Panc1 (cell line): Measurements from ENCODE around the gene ELOVL2. TPM values are rescaled to one million over a fixed set of nuclear protein-coding genes. Genes with fewer than 3 reads are reported as not detected.

Experiments used
- ATAC-seq: fragments of 200-7000 bp; cut with Tn5 transposase; 2 replicates; pipeline ENCODE4 v1.9.1; 2020; ENCODE audit warnings: mild to moderate bottlenecking, moderate library complexity
- BruUV-seq: library from RNA; stranded (reverse); fragments of 400-500 nt; replicated peaks from 2 replicates; lab custom pipeline; 2021; lab: Mats Ljungman, UMichigan
- CTCF ChIA-PET: fragments of 300-600 bp; sonication (Branson Sonifier 250); formaldehyde crosslinking; loops from one replicate; lab custom pipeline; 2022; ENCODE audit warnings: antibody characterized with exemption; lab: Charles Lee
- POLR2A ChIA-PET: fragments of 300-600 bp; sonication (Branson Sonifier 250); formaldehyde crosslinking; loops from one replicate; lab custom pipeline; 2022; ENCODE audit warnings: antibody characterized with exemption; lab: Charles Lee
- DNase-seq: peaks from one replicate; pipeline ENCODE4 v3.0.0-alpha.2; 2010; ENCODE audit warnings: low read depth, low spot score
- H3K27ac ChIP-seq: 2 replicates; pipeline ENCODE4 v1.5.1; 2011; ENCODE audit warnings: mild to moderate bottlenecking, low read length, inconsistent platforms
- H3K27me3 ChIP-seq: fragments of 200-500 bp; sonication (Bioruptor generic); 2 replicates; pipeline ENCODE4 v1.6.0; 2014; ENCODE audit warnings: low read length, inconsistent platforms; ENCODE audit not compliant: control insufficient read depth, insufficient read depth
- H3K36me3 ChIP-seq: fragments of 200-500 bp; sonication (Bioruptor generic); 2 replicates; pipeline ENCODE4 v1.5.1; 2014; ENCODE audit warnings: inconsistent platforms, mild to moderate bottlenecking, low read length, moderate library complexity; ENCODE audit not compliant: control insufficient read depth, insufficient read depth
- H3K4me1 ChIP-seq: 2 replicates; pipeline ENCODE4 v1.5.1; 2011; ENCODE audit warnings: inconsistent platforms, mild to moderate bottlenecking, low read length, moderate library complexity; ENCODE audit not compliant: control insufficient read depth, insufficient read depth
- H3K4me3 ChIP-seq, 2 experiments: 2 replicates each; pipeline ENCODE4 v1.5.1; 2011 to 2012; ENCODE audit warnings: low read depth in 2 of 2, low read length in 2 of 2, mild to moderate bottlenecking in 2 of 2, inconsistent platforms in 1 of 2, moderate library complexity in 1 of 2
- H3K9me3 ChIP-seq: fragments of 200-500 bp; sonication (Bioruptor generic); 2 replicates; pipeline ENCODE4 v1.5.1; 2014; ENCODE audit warnings: low read depth, mild to moderate bottlenecking, inconsistent platforms, low read length, moderate library complexity; ENCODE audit not compliant: control insufficient read depth, insufficient read depth
- POLR2AphosphoS5 ChIP-seq: IDR thresholded peaks from 2 replicates; pipeline ENCODE4 v1.6.1; 2012; ENCODE audit warnings: mild to moderate bottlenecking, low read depth, low read length, moderate library complexity
- SIN3A ChIP-seq: IDR thresholded peaks from 2 replicates; pipeline ENCODE4 v1.6.1; 2012; ENCODE audit warnings: low read depth, mild to moderate bottlenecking, low read length, moderate library complexity, borderline replicate concordance; ENCODE audit not compliant: insufficient read depth
- TCF7L2 ChIP-seq: IDR thresholded peaks from 2 replicates; pipeline ENCODE4 v1.6.1; 2011; ENCODE audit warnings: mild to moderate bottlenecking, low read depth, low read length, inconsistent platforms
- in situ Hi-C: cut with HindIII; loops from 2 replicates; pipeline ENCODE4 v1.10.0; 2016; ENCODE audit warnings: low sequenced_read_pairs, low pct_unique_long_range_greater_than_20kb
- intact Hi-C: fragments of 100-400 bp; cut with micrococcal nuclease; formaldehyde crosslinking; loops from one replicate; pipeline ENCODE4 v1.10.0; 2022; ENCODE audit not compliant: unreplicated experiment
- total RNA-seq: library from RNA; stranded (reverse); gene quantifications from one replicate; pipeline ENCODE4 v1.2.1, GENCODE V29; 2021; ENCODE audit not compliant: unreplicated experiment
- TF ChIP-seq, protein P1 (sequence below), 2 experiments: IDR thresholded peaks; 2 replicates each; pipeline ENCODE4 v1.6.1; 2011 to 2012; ENCODE audit warnings: low read depth in 2 of 2, control low read depth in 1 of 2, low read length in 1 of 2, mild to moderate bottlenecking in 1 of 2, moderate library complexity in 1 of 2; ENCODE audit not compliant: insufficient read depth in 1 of 2
- TF ChIP-seq, protein P2 (sequence below): fragments of 450-650 bp; IDR thresholded peaks from 2 replicates; pipeline ENCODE4 v1.5.1; 2017; ENCODE audit warnings: mild to moderate bottlenecking

The ELOVL2 gene
- total RNA-seq, 1 experiment from 2014 or later = 27.8 TPM

DNA sequence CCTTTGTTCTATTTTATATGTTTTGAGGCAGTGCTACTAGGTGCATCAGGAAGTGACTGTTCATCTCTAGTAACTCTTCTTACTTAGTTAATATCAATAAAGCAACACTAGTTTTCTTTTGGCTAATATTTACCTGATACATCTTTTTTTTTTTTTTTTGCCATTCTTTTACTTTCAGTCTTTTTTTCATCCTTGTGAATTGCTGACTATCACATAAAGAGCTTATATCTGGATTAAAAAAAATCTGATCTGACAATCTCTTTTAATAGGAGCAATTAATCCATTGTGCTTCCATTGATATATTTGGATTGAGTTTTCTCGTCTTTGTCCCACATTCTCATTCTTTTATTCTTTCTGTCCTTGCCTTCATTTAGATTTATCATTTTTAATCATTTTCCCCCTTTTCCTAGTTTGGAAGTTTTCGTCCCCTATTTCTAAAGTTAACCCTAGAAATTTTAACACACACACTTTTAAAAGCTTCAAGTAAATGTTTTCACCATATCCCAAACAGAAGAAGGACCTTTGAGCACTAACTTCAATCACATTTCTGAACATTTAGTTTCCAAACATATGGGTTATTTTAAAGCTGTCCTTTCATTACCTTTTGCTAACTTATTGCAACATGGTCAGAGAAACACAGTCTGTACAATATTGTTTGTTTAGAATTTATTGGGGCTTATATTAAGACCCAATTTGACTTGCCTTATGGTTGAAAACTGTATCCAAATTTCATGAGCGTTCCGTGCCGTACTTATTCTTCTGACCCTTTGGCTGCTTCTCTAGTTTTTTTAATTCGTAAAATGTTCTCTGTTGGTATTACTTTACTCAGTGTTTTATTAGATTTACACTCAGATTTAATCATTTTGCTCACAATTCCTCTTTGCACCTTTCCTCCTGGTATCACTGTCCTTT is 94.3 kb downstream of the ELOVL2 start:
- in situ Hi-C loops (no loop called here), intact Hi-C loops (loop anchor here (2.0 to 5.0 kb wide), 4 partner anchors 92 to 547 kb away; partner anchors contain the start of gene ELOVL2)
- Histone ChIP-seq H3K27ac (no peak overlapping the region), H3K36me3 (no peaks in the 10 kb centered on the region), H3K4me3 (no peak overlapping the region), H3K27me3 (no peaks in the 10 kb centered on the region), H3K4me1 (peaks cover 5% of the 10 kb centered on the region), H3K9me3 (no peaks in the 10 kb centered on the region)
- POLR2A ChIA-PET = interaction anchor here (0.7 to 0.9 kb wide), 2 partner anchors 25 to 35 kb away, joined by 7 to 12 read pairs; no protein-coding TSS in a partner anchor
- TF ChIP-seq POLR2AphosphoS5 = no peak
- TF ChIP-seq, protein P1, sequence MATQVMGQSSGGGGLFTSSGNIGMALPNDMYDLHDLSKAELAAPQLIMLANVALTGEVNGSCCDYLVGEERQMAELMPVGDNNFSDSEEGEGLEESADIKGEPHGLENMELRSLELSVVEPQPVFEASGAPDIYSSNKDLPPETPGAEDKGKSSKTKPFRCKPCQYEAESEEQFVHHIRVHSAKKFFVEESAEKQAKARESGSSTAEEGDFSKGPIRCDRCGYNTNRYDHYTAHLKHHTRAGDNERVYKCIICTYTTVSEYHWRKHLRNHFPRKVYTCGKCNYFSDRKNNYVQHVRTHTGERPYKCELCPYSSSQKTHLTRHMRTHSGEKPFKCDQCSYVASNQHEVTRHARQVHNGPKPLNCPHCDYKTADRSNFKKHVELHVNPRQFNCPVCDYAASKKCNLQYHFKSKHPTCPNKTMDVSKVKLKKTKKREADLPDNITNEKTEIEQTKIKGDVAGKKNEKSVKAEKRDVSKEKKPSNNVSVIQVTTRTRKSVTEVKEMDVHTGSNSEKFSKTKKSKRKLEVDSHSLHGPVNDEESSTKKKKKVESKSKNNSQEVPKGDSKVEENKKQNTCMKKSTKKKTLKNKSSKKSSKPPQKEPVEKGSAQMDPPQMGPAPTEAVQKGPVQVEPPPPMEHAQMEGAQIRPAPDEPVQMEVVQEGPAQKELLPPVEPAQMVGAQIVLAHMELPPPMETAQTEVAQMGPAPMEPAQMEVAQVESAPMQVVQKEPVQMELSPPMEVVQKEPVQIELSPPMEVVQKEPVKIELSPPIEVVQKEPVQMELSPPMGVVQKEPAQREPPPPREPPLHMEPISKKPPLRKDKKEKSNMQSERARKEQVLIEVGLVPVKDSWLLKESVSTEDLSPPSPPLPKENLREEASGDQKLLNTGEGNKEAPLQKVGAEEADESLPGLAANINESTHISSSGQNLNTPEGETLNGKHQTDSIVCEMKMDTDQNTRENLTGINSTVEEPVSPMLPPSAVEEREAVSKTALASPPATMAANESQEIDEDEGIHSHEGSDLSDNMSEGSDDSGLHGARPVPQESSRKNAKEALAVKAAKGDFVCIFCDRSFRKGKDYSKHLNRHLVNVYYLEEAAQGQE (IDR thresholded peaks at IDR 0.05; ENCODE audit: insufficient read depth in 1 of 2, low read depth in 2 of 2, low read length in 1 of 2) = no peak
- TF ChIP-seq, protein P2, sequence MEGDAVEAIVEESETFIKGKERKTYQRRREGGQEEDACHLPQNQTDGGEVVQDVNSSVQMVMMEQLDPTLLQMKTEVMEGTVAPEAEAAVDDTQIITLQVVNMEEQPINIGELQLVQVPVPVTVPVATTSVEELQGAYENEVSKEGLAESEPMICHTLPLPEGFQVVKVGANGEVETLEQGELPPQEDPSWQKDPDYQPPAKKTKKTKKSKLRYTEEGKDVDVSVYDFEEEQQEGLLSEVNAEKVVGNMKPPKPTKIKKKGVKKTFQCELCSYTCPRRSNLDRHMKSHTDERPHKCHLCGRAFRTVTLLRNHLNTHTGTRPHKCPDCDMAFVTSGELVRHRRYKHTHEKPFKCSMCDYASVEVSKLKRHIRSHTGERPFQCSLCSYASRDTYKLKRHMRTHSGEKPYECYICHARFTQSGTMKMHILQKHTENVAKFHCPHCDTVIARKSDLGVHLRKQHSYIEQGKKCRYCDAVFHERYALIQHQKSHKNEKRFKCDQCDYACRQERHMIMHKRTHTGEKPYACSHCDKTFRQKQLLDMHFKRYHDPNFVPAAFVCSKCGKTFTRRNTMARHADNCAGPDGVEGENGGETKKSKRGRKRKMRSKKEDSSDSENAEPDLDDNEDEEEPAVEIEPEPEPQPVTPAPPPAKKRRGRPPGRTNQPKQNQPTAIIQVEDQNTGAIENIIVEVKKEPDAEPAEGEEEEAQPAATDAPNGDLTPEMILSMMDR = no peak
- no peak for TF ChIP-seq TCF7L2
- TF ChIP-seq SIN3A = no peak
- BruUV-seq = no TSS peak
- DNase-seq (no peak), ATAC-seq (no peak)
- CTCF ChIA-PET = interaction anchor here (0.7 to 0.9 kb wide), 2 partner anchors 119 to 121 kb away, joined by 3 to 4 read pairs; no protein-coding TSS in a partner anchor

DNA sequence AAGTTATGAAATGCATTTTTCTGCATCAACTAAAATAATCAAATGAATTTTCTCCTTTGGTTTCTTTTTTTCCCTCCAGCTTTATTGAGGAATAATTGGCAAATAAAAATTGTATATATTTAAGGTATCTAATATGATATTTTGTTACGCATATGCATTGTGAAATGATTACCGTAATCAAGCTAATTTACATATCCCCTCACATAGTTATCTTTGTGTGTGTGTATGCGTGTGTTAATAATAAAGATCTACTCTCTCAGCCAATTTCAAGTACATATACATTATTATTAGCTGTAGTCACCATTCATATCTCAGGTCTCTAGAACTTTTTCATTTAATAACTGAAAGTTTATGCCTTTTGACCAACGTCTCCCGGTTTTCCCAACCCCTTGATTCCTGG is 96.1 kb downstream of the ELOVL2 start:
- Histone ChIP-seq H3K27ac (no peak overlapping the region), H3K4me1 (peaks cover 5% of the 10 kb centered on the region), H3K27me3 (no peaks in the 10 kb centered on the region), H3K36me3 (no peaks in the 10 kb centered on the region), H3K9me3 (no peaks in the 10 kb centered on the region), H3K4me3 (no peak overlapping the region)
- intact Hi-C loops (no loop called here), in situ Hi-C loops (no loop called here)
- TF ChIP-seq POLR2AphosphoS5 (no peak), TCF7L2 (no peak), SIN3A (no peak)
- TF ChIP-seq, protein P2 = no peak
- TF ChIP-seq, protein P1 (IDR thresholded peaks at IDR 0.05; ENCODE audit: insufficient read depth in 1 of 2, low read depth in 2 of 2, low read length in 1 of 2) = no peak
- POLR2A ChIA-PET = no interaction called here
- ATAC-seq = no peak
- no TSS peak for BruUV-seq
- CTCF ChIA-PET = interaction anchor here (0.6 kb wide), 1 partner anchor 121 kb away, joined by 4 read pairs; no protein-coding TSS in a partner anchor
- DNase-seq = no peak
